NCI-H2107 treated with DMSO at 0.1 percent for 48 hours (cell line): Measurements from ENCODE around the gene PHTF2.
"Not testable (repeated sequence)": the region's sequence is repeated elsewhere in the genome, so short reads cannot be mapped to it uniquely, and the experiment has no call there.

Experiments used
- DNase-seq: peaks from one replicate; lab custom pipeline; 2025; ENCODE audit not compliant: unreplicated experiment; lab: John Stamatoyannopoulos, UW

Gene PHTF2

GRCh38 chr7:77873416-77874327, 75.1 kb downstream of the PHTF2 start:
- not testable (repeated sequence) for DNase-seq

GRCh38 chr7:77877791-77878190, 79.2 kb downstream of the PHTF2 start:
- DNase-seq = no peak

GRCh38 chr7:77878500-77878899, 79.9 kb downstream of the PHTF2 start:
- no peak for DNase-seq

GRCh38 chr7:77879272-77879671, 80.7 kb downstream of the PHTF2 start:
- no peak for DNase-seq

- DNase-seq = no peak
Observed at GRCh38 chr7:77881871-77882270, 83.3 kb downstream of the PHTF2 start.

- no peak for DNase-seq
Observed at GRCh38 chr7:77885155-77885554, 86.6 kb downstream of the PHTF2 start.

GRCh38 chr7:77887567-77887966, 89.0 kb downstream of the PHTF2 start:
- DNase-seq = no peak

GRCh38 chr7:77888998-77889397, 90.4 kb downstream of the PHTF2 start:
- no peak for DNase-seq

- no peak for DNase-seq
Observed at GRCh38 chr7:77893813-77894212, 95.2 kb downstream of the PHTF2 start.

GRCh38 chr7:77894574-77895091, 96.1 kb downstream of the PHTF2 start:
- DNase-seq = no peak

GRCh38 chr7:77895905-77896304, 97.3 kb downstream of the PHTF2 start:
- no peak for DNase-seq

GRCh38 chr7:77897004-77897547, 98.5 kb downstream of the PHTF2 start:
- no peak for DNase-seq

GRCh38 chr7:77899516-77899915, 100.9 kb downstream of the PHTF2 start:
- no peak for DNase-seq

GRCh38 chr7:77903597-77903996, 105.0 kb downstream of the PHTF2 start:
- DNase-seq = no peak

GRCh38 chr7:77904252-77904651, 105.7 kb downstream of the PHTF2 start:
- DNase-seq = no peak

GRCh38 chr7:77907281-77907680, 108.7 kb downstream of the PHTF2 start:
- no peak for DNase-seq

- no peak for DNase-seq
Observed at GRCh38 chr7:77908664-77909063, 110.1 kb downstream of the PHTF2 start.

- DNase-seq = no peak
Observed at GRCh38 chr7:77910124-77910523, 111.6 kb downstream of the PHTF2 start.

GRCh38 chr7:77912293-77912692, 113.7 kb downstream of the PHTF2 start:
- DNase-seq = no peak

- no peak for DNase-seq
Observed at GRCh38 chr7:77913977-77914607, 115.5 kb downstream of the PHTF2 start.

- DNase-seq = peak; percentile 52
Observed at GRCh38 chr7:77917500-77918262, 119.1 kb downstream of the PHTF2 start.
